ENCODE data around the gene TAF5. TPM values are rescaled to one million over a fixed set of nuclear protein-coding genes. Genes with fewer than 3 reads are reported as not detected.

TAF5 gene
- polyA plus RNA-seq, 1 donor from 2014 or later: 9.2 TPM

- no peak overlapping the region for H3K9ac ChIP-seq (ENCODE audit: low read length)
- no peak overlapping the region for H3K4me2 ChIP-seq (ENCODE audit: low read length)
- no peaks in the 10 kb centered on the region for H3K9me2 ChIP-seq (ENCODE audit: insufficient read depth, low read length)
- H3F3A ChIP-seq (ENCODE audit: insufficient read depth, low read length, poor library complexity, severe bottlenecking): no peaks in the 10 kb centered on the region
- no peak overlapping the region for H2AFZ ChIP-seq (ENCODE audit: low read depth, low read length)
- no peaks in the 10 kb centered on the region for H3K36me3 ChIP-seq (ENCODE audit: insufficient read depth, low read length)
- no peaks in the 10 kb centered on the region for H3K9me3 ChIP-seq (ENCODE audit: low read length)
- H3K27me3 ChIP-seq (ENCODE audit: insufficient read depth, low read depth, low read length): no peaks in the 10 kb centered on the region
- H3K4me3 ChIP-seq (ENCODE audit: low read length): no peak overlapping the region
- H4K20me1 ChIP-seq (ENCODE audit: insufficient read depth): no peaks in the 10 kb centered on the region
- TF ChIP-seq MXI1 (conservative IDR thresholded peaks at IDR 0.05; ENCODE audit: poor library complexity, severe bottlenecking): no peak
- no peak for TF ChIP-seq CTCF (IDR thresholded peaks at IDR 0.05; ENCODE audit: poor library complexity, severe bottlenecking)
- TF ChIP-seq REST (IDR thresholded peaks at IDR 0.05; ENCODE audit: borderline replicate concordance): no peak
- no peak for TF ChIP-seq TAF1 (IDR thresholded peaks at IDR 0.05; ENCODE audit: low read depth)
- no peak for TF ChIP-seq SMC3 (conservative IDR thresholded peaks at IDR 0.05; ENCODE audit: poor library complexity)
- TF ChIP-seq EP300 (conservative IDR thresholded peaks at IDR 0.05; ENCODE audit: poor library complexity, severe bottlenecking): no peak
- no peak for TF ChIP-seq POLR2AphosphoS5 (IDR thresholded peaks at IDR 0.05)
- TF ChIP-seq RAD21 (conservative IDR thresholded peaks at IDR 0.05): no peak
- TF ChIP-seq EZH2 (IDR thresholded peaks at IDR 0.05; ENCODE audit: borderline replicate concordance, insufficient read depth, low read length, poor library complexity, severe bottlenecking): no peak
- H3K79me2 ChIP-seq (replicated peaks; ENCODE audit: insufficient read depth, low read length): no peaks in the 10 kb centered on the region
- H3K27ac ChIP-seq (ENCODE audit: low read length): no peak overlapping the region
Observed at GRCh38 chr10:103419101-103419500, 51.3 kb downstream of the TAF5 start.

GRCh38 chr10:103423748-103424147, 56.0 kb downstream of the TAF5 start:
- Histone ChIP-seq H3K9me3 (ENCODE audit: low read length) (no peaks in the 10 kb centered on the region), H3K4me2 (ENCODE audit: low read length) (no peak overlapping the region), H2AFZ (ENCODE audit: low read depth, low read length) (no peak overlapping the region), H4K20me1 (ENCODE audit: insufficient read depth) (no peaks in the 10 kb centered on the region), H3K9ac (ENCODE audit: low read length) (no peak overlapping the region), H3K79me2 (replicated peaks; ENCODE audit: insufficient read depth, low read length) (no peaks in the 10 kb centered on the region), H3F3A (ENCODE audit: insufficient read depth, low read length, poor library complexity, severe bottlenecking) (no peaks in the 10 kb centered on the region), H3K9me2 (ENCODE audit: insufficient read depth, low read length) (no peaks in the 10 kb centered on the region), H3K27me3 (ENCODE audit: insufficient read depth, low read depth, low read length) (no peaks in the 10 kb centered on the region), H3K36me3 (ENCODE audit: insufficient read depth, low read length) (no peaks in the 10 kb centered on the region), H3K4me3 (ENCODE audit: low read length) (no peak overlapping the region), H3K27ac (ENCODE audit: low read length) (no peak overlapping the region)
- TF ChIP-seq RAD21 (conservative IDR thresholded peaks at IDR 0.05): no peak
- no peak for TF ChIP-seq CTCF (IDR thresholded peaks at IDR 0.05; ENCODE audit: poor library complexity, severe bottlenecking)
- TF ChIP-seq SMC3 (conservative IDR thresholded peaks at IDR 0.05; ENCODE audit: poor library complexity): no peak
- TF ChIP-seq TAF1 (IDR thresholded peaks at IDR 0.05; ENCODE audit: low read depth): no peak
- no peak for TF ChIP-seq POLR2AphosphoS5 (IDR thresholded peaks at IDR 0.05)
- TF ChIP-seq EZH2 (IDR thresholded peaks at IDR 0.05; ENCODE audit: borderline replicate concordance, insufficient read depth, low read length, poor library complexity, severe bottlenecking): no peak
- no peak for TF ChIP-seq EP300 (conservative IDR thresholded peaks at IDR 0.05; ENCODE audit: poor library complexity, severe bottlenecking)
- no peak for TF ChIP-seq MXI1 (conservative IDR thresholded peaks at IDR 0.05; ENCODE audit: poor library complexity, severe bottlenecking)
- TF ChIP-seq REST (IDR thresholded peaks at IDR 0.05; ENCODE audit: borderline replicate concordance): no peak

All from neural cell (in vitro differentiated cells).